GM19351 (cell line): ENCODE measurements around the gene IMMT.
"Not testable (repeated sequence)": the region's sequence is repeated elsewhere in the genome, so short reads cannot be mapped to it uniquely, and the experiment has no call there.

Source experiments
- ATAC-seq: cut with Tn5 transposase; IDR thresholded peaks from one replicate; pipeline ENCODE4 v1.9.1; 2021; ENCODE audit warnings: mild to moderate bottlenecking, moderate library complexity; ENCODE audit not compliant: unreplicated experiment

Gene IMMT

GRCh38 chr2:86195055-86195807 lies at the start of gene IMMT:
Gene IMMT (minus strand): TSS chr2:86195462. CDS start chr2:86195382, 80 bp downstream.
- peak; percentile 86 for ATAC-seq

- not testable (repeated sequence) for ATAC-seq
Observed at GRCh38 chr2:86244781-86245180, 49.5 kb upstream of the IMMT start.

- peak; percentile 75 for ATAC-seq
Observed at GRCh38 chr2:86243950-86244733, 48.9 kb upstream of the IMMT start.

- no peak for ATAC-seq
Observed at GRCh38 chr2:86243272-86243671, 48.0 kb upstream of the IMMT start.

- ATAC-seq = no peak
Observed at GRCh38 chr2:86241611-86242010, 46.3 kb upstream of the IMMT start.

GRCh38 chr2:86240251-86240650 lies 45.0 kb upstream of the IMMT start:
- ATAC-seq = no peak

GRCh38 chr2:86239745-86240144 lies 44.5 kb upstream of the IMMT start:
- no peak for ATAC-seq

GRCh38 chr2:86239326-86239725 lies 44.1 kb upstream of the IMMT start:
- no peak for ATAC-seq

- peak; percentile 85 for ATAC-seq
Observed at GRCh38 chr2:86238354-86238753, 43.1 kb upstream of the IMMT start.

GRCh38 chr2:86237172-86237571 lies 41.9 kb upstream of the IMMT start:
- peak; percentile 48 for ATAC-seq

GRCh38 chr2:86235196-86235980 lies 40.1 kb upstream of the IMMT start:
- no peak for ATAC-seq

- no peak for ATAC-seq
Observed at GRCh38 chr2:86234563-86235131, 39.4 kb upstream of the IMMT start.

- no peak for ATAC-seq
Observed at GRCh38 chr2:86233436-86233835, 38.2 kb upstream of the IMMT start.

GRCh38 chr2:86232910-86233309 lies 37.6 kb upstream of the IMMT start:
- no peak for ATAC-seq

GRCh38 chr2:86232373-86232784 lies 37.1 kb upstream of the IMMT start:
- ATAC-seq = no peak

- ATAC-seq = no peak
Observed at GRCh38 chr2:86231680-86232372, 36.6 kb upstream of the IMMT start.

- no peak for ATAC-seq
Observed at GRCh38 chr2:86230961-86231360, 35.7 kb upstream of the IMMT start.

GRCh38 chr2:86229221-86229620 lies 34.0 kb upstream of the IMMT start:
- no peak for ATAC-seq

GRCh38 chr2:86228574-86228973 lies 33.3 kb upstream of the IMMT start:
- not testable (repeated sequence) for ATAC-seq

- ATAC-seq = no peak
Observed at GRCh38 chr2:86227685-86228084, 32.4 kb upstream of the IMMT start.
